Activated naive CD4-positive, alpha-beta T cell treated with anti-CD3 and anti-CD28 coated beads, Interleukin-2, amount 50 U/mL, for 16 hours (primary cell): ENCODE measurements around the gene DLK2.
A peak's percentile ranks its signal among the peaks of the same experiment; 100 is the strongest.
"Not testable (repeated sequence)": the region's sequence is repeated elsewhere in the genome, so short reads cannot be mapped to it uniquely, and the experiment has no call there.

Experiments
- DNase-seq: peaks from one replicate; pipeline ENCODE4 v3.0.0-alpha.2; 2020

Gene DLK2

DNA sequence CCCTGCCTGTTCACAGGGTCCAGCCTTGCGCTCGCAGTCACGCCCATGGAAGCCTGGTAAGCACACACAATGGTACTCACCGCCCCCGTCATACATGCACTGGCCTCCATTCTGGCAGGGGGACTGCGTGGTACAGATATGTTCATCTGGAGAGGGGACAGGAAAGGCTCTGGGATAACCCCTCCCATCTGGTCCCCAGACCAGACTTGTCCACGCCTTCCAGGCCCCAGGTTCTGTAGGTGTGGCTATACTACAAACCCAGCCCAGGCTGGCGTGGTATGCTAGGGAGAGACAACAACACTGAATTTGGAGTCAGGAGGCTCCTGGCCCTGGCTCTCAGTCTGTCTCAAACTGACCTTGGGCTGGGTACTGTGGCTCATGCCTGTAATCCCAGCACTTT lies 3.4 kb downstream of the DLK2 start:
- no peak for DNase-seq

DNA sequence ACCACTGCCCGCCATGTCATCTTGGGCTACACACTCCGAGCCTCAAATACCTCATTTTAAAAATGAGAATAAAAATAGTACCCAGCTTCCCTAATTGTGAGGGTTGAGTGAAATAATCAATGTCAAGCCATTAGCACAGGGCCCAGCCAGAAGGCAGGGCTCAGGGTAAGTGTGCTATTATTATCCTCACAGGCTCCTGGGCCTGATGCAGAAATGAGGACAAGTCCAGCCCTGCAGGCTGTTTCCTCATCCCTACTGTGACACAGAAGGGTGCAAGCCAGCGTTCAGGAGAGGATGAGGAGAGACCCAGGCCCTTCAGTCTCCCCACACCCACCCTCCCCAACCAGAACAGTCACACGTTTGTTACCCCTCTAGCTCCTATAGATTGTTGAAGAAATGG lies 4.0 kb downstream of the DLK2 start:
- no peak for DNase-seq

DNA sequence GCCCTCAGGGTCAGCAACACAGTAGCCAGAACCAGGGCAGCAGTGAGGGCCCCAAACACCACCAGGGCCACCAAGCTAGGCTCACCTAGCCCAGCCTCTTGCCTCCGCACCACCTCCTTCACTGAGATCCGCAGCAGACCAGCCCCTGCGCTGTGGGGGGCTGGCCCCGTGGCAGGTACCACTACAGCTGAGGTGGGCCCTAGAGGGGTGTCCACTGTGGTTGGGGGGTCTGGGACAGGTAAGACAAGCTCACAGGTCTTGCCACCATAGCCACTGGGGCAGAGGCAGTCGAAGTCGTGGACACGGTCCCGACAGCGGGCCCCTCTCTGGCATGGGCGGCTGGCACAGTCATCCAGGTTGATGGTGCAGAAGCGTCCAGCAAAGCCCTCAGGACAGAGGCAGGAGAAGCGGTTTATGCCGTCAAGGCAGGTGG lies 4.6 kb downstream of the DLK2 start:
- no peak for DNase-seq

DNA sequence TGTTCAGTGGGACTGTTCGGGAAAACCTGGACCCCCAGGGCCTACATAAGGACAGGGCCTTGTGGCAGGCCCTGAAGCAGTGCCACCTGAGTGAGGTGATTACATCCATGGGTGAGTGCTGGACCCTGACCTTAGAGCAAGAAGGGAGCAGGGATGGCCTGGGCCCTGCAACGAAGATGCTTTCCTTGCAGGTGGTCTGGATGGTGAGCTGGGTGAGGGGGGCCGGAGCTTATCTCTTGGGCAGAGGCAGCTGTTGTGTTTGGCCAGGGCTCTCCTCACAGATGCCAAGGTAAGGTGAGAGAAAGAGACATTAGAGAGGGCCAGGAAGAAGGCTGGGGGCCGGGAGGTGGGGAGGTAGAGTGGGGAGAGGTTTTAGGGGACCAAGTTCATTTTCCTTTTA lies 6.4 kb downstream of the DLK2 start:
- no peak for DNase-seq

DNA sequence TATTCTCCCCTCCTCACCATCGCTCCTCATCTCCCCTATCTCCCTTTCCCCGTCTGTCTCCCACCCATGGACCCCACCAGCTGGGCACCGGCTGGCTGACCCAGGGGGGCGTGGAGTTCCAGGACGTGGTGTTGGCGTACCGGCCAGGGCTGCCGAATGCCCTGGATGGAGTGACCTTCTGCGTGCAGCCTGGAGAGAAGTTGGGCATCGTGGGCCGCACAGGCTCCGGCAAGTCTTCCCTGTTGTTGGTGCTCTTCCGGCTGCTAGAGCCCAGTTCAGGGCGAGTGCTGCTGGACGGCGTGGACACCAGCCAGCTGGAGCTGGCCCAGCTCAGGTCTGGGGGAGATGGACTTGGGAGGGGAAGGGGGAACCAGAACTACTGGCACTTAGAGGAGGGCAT lies 7.7 kb downstream of the DLK2 start:
- DNase-seq, result no peak

DNA sequence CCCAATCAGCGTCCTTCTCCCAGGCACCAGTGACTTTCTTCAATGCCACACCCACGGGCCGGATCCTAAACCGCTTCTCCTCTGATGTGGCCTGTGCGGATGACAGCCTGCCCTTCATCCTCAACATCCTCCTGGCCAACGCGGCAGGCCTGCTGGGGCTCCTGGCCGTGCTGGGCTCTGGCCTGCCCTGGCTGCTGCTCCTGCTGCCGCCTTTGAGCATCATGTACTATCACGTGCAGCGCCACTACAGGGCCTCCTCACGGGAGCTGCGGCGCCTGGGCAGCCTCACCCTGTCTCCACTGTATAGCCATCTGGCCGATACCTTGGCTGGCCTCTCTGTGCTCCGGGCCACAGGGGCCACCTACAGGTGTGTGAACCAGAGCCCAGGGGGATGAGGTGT lies 9.8 kb downstream of the DLK2 start:
- no peak for DNase-seq

DNA sequence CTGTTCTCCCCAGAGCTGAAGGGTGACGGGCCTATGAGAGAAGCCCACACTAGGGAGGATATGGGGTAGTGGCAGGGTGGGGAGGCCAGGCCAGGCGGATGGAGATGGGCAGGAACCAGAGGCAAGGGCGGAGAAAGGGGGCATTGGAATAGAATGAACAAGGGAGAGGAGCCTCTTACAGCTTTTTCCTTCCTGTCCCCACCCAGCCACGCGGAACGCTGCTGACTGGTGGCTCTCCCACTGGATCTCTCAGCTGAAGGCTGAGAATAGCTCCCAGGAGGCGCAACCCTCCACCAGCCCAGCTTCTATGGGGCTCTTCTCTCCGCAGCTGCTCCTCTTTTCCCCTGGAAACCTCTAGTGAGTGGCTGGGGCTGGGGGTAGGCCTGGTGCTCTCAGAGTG lies 10.8 kb downstream of the DLK2 start:
- DNase-seq, result no peak

DNA sequence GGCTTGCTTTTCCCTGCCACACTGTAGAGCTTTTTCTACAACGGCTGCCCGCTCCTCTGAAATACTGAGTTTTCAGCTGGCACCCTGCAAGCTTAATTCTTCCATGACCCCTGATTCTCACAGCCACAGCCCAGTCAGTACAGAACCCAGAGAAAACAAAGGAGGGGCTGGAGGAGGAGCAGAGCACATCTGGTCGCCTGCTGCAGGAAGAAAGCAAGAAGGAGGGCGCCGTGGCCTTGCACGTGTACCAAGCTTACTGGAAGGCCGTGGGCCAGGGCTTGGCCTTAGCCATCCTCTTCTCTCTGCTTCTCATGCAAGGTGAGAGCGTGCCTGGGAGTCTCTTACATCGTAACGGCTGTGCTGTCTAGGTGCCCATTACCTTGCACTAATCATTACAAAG lies 11.3 kb downstream of the DLK2 start:
- no peak for DNase-seq

DNA sequence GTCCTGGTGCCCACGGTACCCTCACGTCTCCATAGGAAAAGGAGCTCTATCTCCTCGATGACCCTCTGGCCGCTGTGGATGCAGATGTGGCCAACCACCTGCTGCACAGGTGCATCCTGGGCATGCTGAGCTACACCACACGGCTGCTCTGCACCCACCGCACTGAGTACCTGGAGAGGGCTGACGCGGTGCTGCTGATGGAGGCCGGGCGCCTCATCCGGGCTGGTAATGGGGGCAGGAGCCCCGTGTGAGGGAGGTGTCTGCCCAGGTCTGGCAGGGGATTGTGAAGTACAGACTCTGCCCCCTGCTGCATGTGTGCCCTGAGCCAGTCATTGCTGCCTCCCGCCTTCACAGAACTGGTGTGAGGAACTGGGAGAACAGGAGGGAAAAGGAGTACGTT lies 12.4 kb downstream of the DLK2 start:
- no peak for DNase-seq

DNA sequence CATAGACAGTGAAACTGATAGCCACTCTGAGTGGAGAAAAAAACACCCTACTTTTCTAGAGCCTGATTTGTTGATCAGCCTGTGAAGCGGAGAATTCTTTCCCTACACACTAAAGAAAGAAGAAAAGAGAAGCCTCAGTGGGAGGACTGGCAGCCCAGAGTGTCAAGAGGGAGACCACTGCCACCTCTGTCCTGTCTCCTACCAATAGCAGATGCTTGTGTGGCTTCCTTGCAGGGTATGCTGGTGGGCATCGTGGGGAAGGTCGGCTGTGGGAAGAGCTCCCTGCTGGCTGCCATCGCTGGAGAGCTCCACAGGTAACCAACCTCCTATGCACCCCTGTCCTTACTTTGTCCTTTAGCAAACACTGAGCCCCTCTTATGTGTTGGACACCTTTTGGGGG lies 17.6 kb downstream of the DLK2 start:
- DNase-seq, result no peak

DNA sequence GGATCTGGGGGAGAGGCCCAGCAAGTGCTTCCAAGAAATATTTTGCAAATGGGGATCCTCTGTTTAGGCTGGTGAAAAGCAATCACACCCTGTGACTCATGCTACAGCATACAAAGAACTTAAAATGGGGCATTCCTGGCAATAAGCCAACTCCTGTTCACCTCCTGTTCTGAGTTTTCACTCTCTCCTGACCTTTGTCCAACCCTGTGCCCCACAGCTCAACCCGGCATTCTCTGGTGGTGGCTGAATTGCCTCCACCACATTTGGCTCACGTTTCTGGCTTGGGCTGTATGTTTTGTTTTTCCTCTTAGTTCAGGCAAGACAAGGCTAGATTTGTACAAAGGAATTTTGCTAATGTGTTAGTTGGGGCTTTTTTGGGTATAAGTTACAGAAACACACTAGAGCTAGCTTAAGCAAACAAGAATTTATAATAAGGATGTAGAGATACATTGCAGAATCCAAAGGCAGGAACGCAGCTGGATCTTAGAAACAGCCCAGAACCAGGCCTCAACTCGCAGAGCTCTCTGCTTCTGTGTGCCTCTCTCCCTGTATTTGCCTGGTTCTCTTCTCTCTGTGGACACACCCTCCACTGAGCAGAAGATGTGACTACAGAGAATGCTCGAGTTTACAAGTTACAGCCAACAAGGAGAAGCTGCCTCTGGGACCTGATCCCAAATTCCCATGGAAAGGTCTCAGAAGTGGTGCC lies 18.6 kb downstream of the DLK2 start:
- no peak for DNase-seq

DNA sequence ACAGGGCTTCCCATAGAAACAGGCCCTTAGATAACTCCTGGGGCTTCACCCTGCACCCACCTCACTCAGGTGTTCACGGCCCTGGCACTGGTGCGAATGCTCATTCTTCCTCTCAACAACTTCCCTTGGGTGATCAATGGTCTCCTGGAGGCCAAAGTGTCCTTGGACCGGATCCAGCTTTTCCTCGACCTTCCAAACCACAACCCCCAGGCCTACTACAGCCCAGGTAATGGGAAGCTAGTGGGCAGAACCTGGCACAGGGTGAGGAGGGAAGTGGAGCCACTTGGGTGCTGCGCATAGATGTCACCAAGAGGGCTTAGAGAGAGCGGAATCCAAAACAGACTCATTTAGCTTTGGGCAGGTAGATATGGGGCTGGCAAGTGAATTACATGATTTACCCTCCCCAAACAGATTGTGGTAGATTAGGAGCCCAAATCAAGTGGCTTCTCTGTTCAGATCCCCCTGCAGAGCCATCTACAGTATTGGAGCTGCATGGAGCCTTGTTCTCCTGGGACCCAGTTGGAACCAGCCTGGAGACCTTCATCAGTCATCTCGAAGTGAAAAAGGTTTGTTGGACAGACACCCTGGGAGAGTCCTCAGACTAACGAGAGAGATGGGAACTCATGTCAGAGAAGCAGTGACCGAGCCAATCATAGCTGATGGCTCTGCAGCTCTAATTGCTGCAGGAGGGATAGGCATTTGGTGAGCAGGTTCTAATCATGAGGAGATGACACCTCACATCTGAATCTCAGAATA lies 19.5 kb downstream of the DLK2 start:
- DNase-seq, result no peak

DNA sequence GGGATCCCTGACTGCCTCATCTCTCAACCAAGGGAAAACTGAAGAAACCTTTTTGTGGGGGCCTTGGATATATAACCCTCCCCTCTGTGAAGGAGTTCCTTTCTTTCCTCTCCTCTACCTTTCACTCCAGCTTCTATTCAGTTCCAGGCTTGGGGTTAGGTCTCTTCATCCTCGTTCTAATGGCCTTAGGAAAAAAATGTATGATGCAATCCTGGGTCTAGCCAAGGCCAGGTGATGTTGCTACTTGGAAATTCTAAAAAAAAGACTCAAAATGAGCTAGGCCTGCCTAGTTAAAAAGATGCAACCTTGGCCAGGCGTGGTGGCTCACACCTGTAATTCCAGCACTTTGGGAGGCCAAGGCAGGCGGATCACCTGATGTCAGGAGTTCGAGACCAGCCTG lies 20.4 kb downstream of the DLK2 start:
- no peak for DNase-seq

DNA sequence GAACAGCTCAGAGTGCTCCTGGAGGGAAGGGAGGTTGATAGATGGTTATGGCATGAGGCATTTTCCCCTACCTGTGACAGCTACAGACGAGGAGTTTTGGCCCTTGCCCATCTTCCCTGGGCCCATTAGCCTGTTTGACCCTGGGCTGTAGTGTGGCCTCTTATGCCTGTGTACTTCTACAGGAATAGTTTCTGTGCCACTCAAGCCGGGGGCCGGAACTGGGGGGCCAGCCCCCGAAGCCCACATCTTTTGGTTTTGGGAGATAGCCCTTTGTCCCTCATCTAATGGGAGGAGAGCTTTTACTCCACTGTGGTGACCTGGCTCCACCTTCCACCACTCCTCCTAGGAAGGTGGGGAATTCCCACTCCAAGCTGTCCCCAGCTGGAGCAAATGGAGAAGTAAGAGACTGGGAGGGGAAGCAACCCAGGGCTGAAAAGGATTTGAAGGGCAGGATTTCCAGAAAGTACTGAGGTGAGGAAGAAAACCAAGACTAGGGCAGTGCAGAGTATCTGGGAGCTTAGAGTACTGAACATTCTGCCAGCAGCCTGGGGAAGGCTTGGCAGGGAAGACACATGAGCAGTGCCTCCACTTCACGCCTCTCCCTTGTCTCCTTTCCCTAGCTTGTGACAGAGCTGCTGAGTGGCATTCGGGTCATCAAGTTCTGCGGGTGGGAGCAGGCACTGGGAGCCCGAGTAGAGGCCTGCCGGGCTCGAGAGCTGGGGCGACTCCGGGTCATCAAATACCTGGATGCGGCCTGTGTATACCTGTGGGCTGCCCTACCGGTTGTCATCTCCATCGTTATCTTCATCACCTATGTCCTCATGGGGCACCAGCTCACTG lies 21.1 kb downstream of the DLK2 start:
- no peak for DNase-seq

DNA sequence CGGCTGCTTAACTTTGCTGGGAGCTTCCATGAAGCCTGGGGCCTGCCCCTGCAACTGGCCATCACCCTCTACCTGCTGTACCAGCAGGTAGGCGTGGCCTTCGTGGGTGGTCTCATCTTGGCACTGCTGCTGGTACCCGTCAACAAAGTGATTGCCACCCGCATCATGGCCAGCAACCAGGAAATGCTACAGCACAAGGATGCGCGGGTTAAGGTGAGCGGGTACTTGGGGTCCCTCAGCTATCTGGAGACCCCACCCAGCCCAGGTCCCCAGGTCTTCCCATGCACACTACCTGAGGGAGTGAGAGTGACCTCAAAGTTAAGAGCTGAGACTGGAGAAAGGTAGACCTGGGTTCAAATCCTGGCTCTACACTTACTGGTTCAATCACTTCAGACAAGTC lies 22.2 kb downstream of the DLK2 start:
- DNase-seq, result no peak

DNA sequence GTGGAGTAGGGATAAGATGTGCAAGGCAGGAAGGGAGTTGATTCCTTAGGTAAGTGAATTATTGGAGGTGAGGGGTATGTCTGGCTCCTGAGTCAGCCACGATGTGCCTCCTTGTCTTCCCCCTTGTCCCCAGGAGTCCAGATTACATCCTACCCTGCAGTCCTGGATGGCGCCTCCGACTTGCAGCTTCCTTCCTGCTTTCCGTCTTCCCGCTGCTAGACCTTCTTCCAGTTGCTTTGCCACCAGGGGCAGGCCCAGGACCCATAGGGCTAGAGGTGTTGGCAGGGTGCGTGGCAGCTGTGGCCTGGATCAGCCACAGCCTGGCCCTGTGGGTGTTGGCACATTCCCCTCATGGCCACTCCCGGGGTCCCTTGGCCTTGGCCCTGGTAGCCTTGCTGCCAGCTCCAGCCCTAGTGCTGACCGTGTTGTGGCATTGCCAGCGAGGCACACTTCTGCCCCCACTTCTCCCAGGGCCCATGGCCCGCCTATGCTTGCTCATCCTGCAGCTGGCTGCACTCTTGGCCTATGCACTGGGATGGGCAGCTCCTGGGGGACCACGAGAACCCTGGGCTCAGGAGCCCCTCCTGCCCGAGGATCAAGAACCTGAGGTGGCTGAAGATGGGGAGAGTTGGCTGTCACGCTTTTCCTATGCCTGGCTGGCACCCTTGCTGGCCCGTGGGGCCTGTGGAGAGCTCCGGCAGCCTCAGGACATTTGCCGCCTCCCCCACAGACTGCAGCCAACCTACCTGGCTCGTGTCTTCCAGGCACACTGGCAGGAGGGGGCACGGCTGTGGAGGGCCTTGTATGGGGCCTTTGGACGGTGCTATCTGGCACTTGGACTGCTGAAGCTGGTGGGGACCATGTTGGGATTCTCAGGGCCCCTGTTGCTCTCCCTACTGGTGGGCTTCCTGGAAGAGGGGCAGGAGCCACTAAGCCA lies 23.1 kb downstream of the DLK2 start:
- DNase-seq, result no peak

DNA sequence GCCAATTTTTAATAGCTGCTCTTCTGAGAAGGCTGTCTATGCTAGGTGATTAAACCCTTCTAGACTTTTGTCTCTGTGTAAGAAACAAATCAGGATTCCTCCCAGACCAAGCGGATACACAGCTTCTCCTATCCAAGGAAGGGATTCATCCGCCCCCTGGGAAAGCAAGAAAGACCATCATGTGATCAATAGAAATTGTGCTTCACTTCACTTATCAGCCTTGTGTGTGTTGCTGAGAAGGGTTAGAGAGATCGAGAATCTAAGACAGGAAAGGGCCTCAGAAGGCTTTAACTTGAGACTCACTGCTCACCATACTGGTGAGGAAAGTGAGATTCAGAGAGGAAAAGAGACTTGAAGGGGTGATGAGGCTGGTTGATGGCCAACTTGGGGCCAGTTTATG lies 26.5 kb downstream of the DLK2 start:
- no peak for DNase-seq

DNA sequence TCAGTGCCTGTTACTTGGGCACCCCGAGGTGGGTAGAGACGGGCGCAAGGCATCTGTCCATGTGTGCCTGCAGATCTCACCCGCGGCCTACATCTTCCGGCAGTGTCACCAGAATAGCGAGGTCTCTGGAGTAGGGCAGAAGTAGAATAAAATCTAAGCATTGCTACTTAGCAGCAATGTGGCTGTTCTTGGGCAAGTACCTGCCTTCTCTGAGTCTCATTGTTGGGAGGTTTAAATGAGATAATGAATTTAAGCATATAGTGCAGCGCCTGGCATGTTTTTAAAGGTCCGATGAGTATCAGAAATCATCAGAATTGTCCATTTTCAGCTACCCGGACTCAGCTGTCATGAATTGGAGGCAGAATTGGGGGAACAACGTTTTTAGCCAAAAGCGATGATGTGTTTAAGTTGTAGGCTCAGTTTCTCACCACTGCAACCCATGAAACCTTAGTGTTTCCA lies 27.2 kb downstream of the DLK2 start:
- no peak for DNase-seq

DNA sequence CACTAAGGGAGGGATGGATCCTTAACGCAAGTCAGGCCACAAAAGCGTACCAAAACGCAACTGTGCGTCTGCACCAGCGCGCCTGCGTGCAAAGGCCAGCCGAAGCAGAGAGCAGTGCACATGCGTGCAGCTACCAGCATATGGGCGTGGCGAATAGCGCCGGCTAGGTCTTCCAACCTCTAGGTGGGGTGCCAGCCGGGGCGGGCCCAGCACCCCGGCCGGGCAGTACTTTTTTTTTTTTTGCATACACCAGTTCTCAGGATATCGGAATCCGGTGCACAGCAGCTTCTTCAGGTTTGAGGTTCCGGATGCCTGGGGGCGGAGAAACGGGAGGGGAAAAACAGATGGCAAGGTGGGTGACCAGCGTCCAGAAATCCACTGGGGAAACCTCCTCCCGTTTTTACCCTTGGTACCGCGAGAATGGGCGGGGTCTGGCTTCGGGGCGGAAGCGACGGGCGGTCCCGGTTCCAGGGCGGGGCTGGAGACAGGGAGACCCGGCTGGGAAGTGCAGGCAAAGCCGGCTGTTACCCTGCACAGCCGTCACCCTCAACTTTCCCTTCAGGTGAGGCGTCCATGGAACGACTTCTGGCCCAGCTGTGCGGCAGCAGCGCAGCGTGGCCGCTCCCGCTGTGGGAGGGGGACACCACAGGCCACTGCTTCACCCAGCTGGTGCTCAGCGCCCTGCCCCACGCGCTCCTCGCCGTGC lies 27.8 kb downstream of the DLK2 start, which contains the start of gene ABCC10:
Gene ABCC10 (plus strand): TSS at position 136 of the 706 bp plus-strand sequence. CDS start 438 bp downstream, at position 574.
- DNase-seq, result peak; percentile 96

DNA sequence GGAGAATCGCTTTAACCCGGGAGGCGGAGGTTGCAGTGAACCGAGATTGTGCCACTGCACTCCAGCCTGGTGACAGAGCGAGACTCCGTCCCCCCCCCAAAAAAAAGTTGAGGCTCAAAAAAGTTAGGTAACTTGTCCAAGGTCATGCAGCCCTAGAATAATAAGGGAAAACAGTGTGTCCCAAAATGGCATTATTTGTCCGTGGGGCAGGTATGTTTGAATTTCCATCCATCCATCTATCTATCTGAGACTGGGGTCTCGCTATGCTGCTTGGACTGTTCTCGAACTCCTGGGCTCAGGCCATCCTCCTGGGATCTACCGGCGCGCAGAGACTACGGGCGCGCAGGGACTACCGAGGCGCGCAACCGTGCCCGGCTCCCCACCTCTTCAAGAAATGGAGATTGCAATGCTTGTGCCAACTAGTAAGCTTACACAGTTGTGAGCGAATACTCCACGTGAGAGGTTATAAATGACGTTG lies 28.4 kb downstream of the DLK2 start:
- DNase-seq, result no peak

DNA sequence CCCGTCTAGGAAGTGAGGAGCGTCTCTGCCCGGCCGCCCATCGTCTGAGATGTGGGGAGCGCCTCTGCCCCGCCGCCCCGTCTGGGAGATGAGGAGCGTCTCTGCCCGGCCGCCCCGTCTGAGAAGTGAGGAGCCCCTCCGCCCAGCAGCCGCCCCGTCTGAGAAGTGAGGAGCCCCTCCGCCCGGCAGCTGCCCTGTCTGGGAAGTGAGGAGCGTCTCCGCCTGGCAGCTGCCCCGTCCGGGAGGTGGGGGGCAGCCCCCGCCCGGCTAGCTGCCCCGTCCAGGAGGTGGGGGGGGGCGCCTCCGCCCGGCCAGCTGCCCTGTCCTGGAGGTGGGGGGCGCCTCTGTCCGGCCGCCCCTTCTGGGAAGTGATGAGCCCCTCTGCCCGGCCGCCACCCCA lies 30.3 kb downstream of the DLK2 start:
- DNase-seq, result not testable (repeated sequence)

DNA sequence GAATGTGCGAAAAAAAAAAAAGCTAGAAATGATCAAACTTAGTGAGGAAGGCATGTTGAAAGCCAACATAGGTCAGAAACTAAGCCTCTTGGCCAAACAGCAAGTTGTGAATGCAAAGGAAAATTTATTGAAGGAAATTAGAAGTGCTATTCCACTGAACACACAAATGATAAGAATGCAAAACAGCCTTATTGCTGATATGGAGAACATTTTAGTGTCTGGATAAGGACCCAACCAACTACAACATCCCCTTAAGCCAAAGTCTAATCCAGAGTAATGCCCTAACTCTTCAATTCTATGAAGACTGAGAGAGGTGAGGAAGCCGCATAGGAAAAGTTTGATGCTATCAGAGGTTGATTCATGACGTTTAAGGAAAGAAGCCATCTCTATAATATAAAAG lies 33.5 kb downstream of the DLK2 start:
- DNase-seq, result no peak
